ENCODE data around the gene MYO1E. TPM values are rescaled to one million over a fixed set of nuclear protein-coding genes. Genes with fewer than 3 reads are reported as not detected.

MYO1E gene
- total and polyA plus RNA-seq, 4 donors, result 20.9 to 84.2 (median 52.4) TPM

DNA sequence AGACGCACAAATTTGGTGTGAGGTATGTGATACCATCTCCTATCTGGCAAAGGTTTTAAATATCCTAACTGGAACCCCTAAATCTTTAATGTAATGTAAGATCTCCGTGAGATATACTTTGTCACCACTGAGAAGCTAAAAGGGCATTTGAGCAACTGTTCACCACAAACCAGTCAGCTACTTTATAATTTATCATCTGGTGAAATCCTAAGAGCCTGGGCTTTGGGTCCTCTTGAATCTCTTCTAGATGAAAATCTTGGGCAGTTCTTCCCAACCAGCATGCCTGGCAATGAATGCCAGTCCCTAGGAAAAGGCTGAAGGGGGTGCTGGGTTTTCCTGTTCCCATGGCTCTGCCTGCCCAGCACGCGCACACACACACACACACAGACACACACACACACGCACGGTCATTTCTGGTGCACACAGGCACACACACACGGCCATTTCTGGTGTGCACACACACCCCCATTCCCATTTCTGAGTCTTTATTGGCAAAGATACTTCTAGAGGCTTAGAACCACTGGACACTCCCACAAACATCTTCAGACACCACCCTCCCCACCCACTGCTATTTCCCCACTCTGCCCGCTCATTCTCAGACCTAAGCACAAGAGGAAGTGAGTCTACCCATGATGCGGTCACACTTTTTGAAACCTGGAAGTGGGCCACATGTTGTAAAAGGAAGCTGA is 72.6 kb downstream of the MYO1E start:
- 21 to 30% methylated on average over 9 of the region's 9 CpGs for WGBS, 2 donors
- no peaks in the 10 kb centered on the region for H3K27me3 ChIP-seq (ENCODE audit: control insufficient read depth in 3 of 3, insufficient read depth in 3 of 3, low read length in 2 of 3)
- H3K9ac ChIP-seq (ENCODE audit: insufficient read depth in 1 of 2, low read length in 2 of 2), result no peak overlapping the region
- peak overlapping the region in 1 of 2 donors; percentile 84 for H3K27ac ChIP-seq (ENCODE audit: low read depth in 1 of 2, low read length in 1 of 2)
- peak; percentile 38 to 80 (median 66) for DNase-seq
- peaks cover 0 to 23% (median 8%) of the 10 kb centered on the region in 5 donors for H3K4me1 ChIP-seq (ENCODE audit: control insufficient read depth in 5 of 5, insufficient read depth in 5 of 5, low read length in 5 of 5)
- TF ChIP-seq CTCF (IDR thresholded peaks at IDR 0.05; ENCODE audit: control extremely low read depth, extremely low read depth), result no peak
- peaks cover 0 to 2% (median 0%) of the 10 kb centered on the region in 4 donors for H3K9me3 ChIP-seq (ENCODE audit: control insufficient read depth in 4 of 4, insufficient read depth in 3 of 4, low read length in 3 of 4)
- no peak overlapping the region for H3K4me3 ChIP-seq
- ATAC-seq (ENCODE audit: insufficient read depth, low FRiP score), result peak; percentile 88
- no peaks in the 10 kb centered on the region for H3K36me3 ChIP-seq (ENCODE audit: control insufficient read depth in 4 of 4, insufficient read depth in 4 of 4, low read length in 4 of 4)

DNA sequence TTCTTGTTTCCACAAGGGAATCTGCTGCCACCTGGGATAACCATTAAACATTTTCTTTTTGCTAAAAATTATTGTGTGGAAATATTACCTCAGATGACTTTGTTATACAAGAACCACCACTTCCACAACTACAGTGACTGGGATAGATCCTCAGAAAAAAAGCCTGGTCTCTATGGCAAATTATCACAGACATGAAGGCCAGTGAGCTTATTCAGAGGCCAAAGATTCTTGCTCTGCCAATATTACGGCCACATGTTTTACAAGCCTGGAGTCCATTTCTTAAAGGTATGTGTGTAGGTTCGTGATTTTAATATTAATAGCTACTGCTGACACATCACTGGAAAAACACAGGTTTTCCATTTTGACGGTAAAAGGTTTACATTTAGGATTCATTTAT is 73.8 kb downstream of the MYO1E start:
- ATAC-seq (ENCODE audit: insufficient read depth, low FRiP score), result no peak
- Histone ChIP-seq H3K9ac (ENCODE audit: insufficient read depth in 1 of 2, low read length in 2 of 2) (no peak overlapping the region), H3K27me3 (ENCODE audit: control insufficient read depth in 3 of 3, insufficient read depth in 3 of 3, low read length in 2 of 3) (no peaks in the 10 kb centered on the region), H3K4me3 (no peak overlapping the region), H3K4me1 (ENCODE audit: control insufficient read depth in 5 of 5, insufficient read depth in 5 of 5, low read length in 5 of 5) (peaks cover 0 to 30% (median 8%) of the 10 kb centered on the region in 5 donors), H3K9me3 (ENCODE audit: control insufficient read depth in 4 of 4, insufficient read depth in 3 of 4, low read length in 3 of 4) (peaks cover 0 to 2% (median 0%) of the 10 kb centered on the region in 4 donors), H3K27ac (ENCODE audit: low read depth in 1 of 2, low read length in 1 of 2) (no peak overlapping the region), H3K36me3 (ENCODE audit: control insufficient read depth in 4 of 4, insufficient read depth in 4 of 4, low read length in 4 of 4) (no peaks in the 10 kb centered on the region)
- WGBS, 2 donors, result 94 to 97% methylated on average over 3 of the region's 3 CpGs
- TF ChIP-seq CTCF (IDR thresholded peaks at IDR 0.05; ENCODE audit: control extremely low read depth, extremely low read depth), result no peak
- no peak for DNase-seq

DNA sequence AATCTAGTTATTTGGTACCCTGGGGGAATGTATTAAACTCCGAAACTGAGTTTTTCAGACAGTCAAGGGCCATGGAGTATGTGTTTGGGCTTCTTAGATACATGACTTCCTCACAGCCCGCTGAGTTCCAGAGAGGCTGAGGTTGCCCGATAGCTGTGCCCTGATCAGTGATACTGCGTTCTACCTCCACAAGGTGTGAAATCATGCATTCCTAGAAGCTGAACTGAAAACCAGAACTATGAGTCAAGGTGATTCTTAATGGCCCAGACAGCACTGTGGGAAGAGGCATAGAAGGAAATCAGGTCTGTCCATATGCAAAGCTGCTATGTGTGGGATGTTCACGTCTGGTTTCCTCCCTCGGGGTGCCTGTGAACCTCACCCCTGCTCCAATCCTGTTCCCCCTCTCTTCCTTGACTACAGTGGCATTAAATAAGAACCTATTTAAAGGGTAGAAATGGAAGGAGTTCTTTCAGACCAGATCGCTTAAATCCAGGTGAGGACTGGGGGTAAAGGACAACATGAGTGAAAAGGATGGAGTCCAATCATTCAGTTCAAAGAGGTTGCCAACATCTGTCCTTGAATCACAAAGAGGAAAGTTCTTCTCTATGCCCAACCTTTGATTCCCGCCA is 74.3 kb downstream of the MYO1E start:
- H3K27ac ChIP-seq (ENCODE audit: low read depth in 1 of 2, low read length in 1 of 2), result no peak overlapping the region
- H3K4me1 ChIP-seq (ENCODE audit: control insufficient read depth in 5 of 5, insufficient read depth in 5 of 5, low read length in 5 of 5), result peaks cover 0 to 30% (median 8%) of the 10 kb centered on the region in 5 donors
- DNase-seq (no peak), ATAC-seq (ENCODE audit: insufficient read depth, low FRiP score) (no peak)
- no peaks in the 10 kb centered on the region for H3K36me3 ChIP-seq (ENCODE audit: control insufficient read depth in 4 of 4, insufficient read depth in 4 of 4, low read length in 4 of 4)
- peaks cover 0 to 2% (median 0%) of the 10 kb centered on the region in 4 donors for H3K9me3 ChIP-seq (ENCODE audit: control insufficient read depth in 4 of 4, insufficient read depth in 3 of 4, low read length in 3 of 4)
- no peaks in the 10 kb centered on the region for H3K27me3 ChIP-seq (ENCODE audit: control insufficient read depth in 3 of 3, insufficient read depth in 3 of 3, low read length in 2 of 3)
- TF ChIP-seq CTCF (IDR thresholded peaks at IDR 0.05; ENCODE audit: control extremely low read depth, extremely low read depth), result no peak
- no peak overlapping the region for H3K4me3 ChIP-seq
- WGBS, 2 donors, result 81 to 85% methylated on average over 8 of the region's 8 CpGs
- no peak overlapping the region for H3K9ac ChIP-seq (ENCODE audit: insufficient read depth in 1 of 2, low read length in 2 of 2)

Measured in lung (tissue), 12 donors.